Measurements from ENCODE around the gene ZFP36.
"Not testable (repeated sequence)": the region's sequence is repeated elsewhere in the genome, so short reads cannot be mapped to it uniquely, and the experiment has no call there.

ZFP36 gene

GRCh38 chr19:39449116-39449797 is 42.6 kb downstream of the ZFP36 start:
- DNase-seq = no peak

- DNase-seq = not testable (repeated sequence)
These were observed 44.6 kb downstream of the ZFP36 start for GRCh38 chr19:39451257-39451656.

All from femur (tissue), 1 donor.